Spleen (tissue), 7 donors: ENCODE results near the gene ORMDL1.

Source experiments
- CTCF ChIP-seq, 11 experiments: fragments of 200-600 bp in 7 of 11; fragments of 450-650 bp in 4 of 11; sonication (generic) in 4 of 11; IDR thresholded peaks in 8 of 11; conservative IDR thresholded peaks in 3 of 11; 1 replicate in 7 of 11; 2 replicates in 4 of 11; pipeline versions ENCODE4 v1.4.0 to v1.8.0; 2016 to 2021; ENCODE audit warnings: antibody characterized with exemption in 11 of 11, inconsistent platforms in 4 of 11, mild to moderate bottlenecking in 1 of 11
- POLR2A ChIP-seq, 3 donors: fragments of 450-650 bp; IDR thresholded peaks; one replicate each; pipeline ENCODE4 v1.5.1; 2017; ENCODE audit warnings: antibody characterized with exemption in 3 of 3, mild to moderate bottlenecking in 1 of 3
- POLR2AphosphoS5 ChIP-seq, 3 donors: sonication (generic); formaldehyde crosslinking; IDR thresholded peaks; one replicate each; pipeline ENCODE4 v1.5.1; 2017; ENCODE audit warnings: antibody characterized with exemption in 3 of 3
- donor health status: DM: no; HTN: no; CAD: no; lungs with moderate emphysema.
- donor health status: DM: no; HTN: no; CAD: no.
- donor health status: DM: no; HTN: no; CAD: no.

GRCh38 chr2:189798312-189799029, 14.3 kb upstream of the ORMDL1 start:
- TF ChIP-seq CTCF (IDR thresholded peaks at IDR 0.05 in 8 of 11, conservative IDR thresholded peaks at IDR 0.05 in 3 of 11) (peak in 8 of 11 experiments; percentile 17 to 34 (median 22)), POLR2AphosphoS5 (IDR thresholded peaks at IDR 0.05) (no peak), POLR2A (IDR thresholded peaks at IDR 0.05) (no peak)
